ENCODE results near the gene GALNT9. TPM values are rescaled to one million over a fixed set of nuclear protein-coding genes. Genes with fewer than 3 reads are reported as not detected.

GALNT9 gene
- total and polyA plus RNA-seq, 10 donors = 0.20 to 2.4 (median 0.84) TPM

DNA sequence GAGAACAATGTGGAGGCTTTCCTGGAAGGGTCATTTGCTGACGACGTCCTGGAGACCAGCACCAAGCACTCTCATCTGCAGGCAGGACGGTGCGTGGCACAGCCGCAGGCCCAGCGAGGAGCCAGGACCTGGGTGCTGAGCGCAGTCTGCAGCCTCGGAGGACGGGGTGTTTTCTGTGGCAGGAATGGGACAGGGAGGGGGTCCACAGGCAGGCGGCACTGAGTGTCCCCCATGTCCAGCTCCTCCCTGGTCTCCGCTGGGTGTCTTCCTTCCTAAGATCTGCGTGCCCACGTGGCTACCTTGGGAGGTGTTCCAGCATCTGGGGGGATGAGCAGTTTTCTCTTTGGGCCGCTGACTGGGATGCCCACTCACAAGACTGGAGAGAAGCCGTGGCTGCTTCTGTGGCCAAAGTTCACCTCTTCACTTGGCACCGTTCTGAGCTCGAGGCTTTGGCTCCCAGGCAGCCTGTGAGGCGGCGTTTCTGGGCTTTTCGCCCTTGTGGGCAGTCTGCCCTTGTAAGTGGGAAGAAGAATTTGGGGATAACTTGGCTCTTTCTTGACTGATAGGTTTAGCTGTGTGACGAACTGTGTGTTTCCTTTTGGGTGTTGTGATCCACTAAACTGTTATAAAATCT lies 112.9 kb downstream of the GALNT9 start:
- no peak overlapping the region for H3K4me3 ChIP-seq
- DNase-seq = no peak
- H3K4me1 ChIP-seq = peaks cover 0 to 8% (median 0%) of the 10 kb centered on the region in 6 donors
- TF ChIP-seq POLR2A (IDR thresholded peaks at IDR 0.05) = no peak
- no peak for TF ChIP-seq POLR2AphosphoS5 (IDR thresholded peaks at IDR 0.05)
- TF ChIP-seq, protein P1, sequence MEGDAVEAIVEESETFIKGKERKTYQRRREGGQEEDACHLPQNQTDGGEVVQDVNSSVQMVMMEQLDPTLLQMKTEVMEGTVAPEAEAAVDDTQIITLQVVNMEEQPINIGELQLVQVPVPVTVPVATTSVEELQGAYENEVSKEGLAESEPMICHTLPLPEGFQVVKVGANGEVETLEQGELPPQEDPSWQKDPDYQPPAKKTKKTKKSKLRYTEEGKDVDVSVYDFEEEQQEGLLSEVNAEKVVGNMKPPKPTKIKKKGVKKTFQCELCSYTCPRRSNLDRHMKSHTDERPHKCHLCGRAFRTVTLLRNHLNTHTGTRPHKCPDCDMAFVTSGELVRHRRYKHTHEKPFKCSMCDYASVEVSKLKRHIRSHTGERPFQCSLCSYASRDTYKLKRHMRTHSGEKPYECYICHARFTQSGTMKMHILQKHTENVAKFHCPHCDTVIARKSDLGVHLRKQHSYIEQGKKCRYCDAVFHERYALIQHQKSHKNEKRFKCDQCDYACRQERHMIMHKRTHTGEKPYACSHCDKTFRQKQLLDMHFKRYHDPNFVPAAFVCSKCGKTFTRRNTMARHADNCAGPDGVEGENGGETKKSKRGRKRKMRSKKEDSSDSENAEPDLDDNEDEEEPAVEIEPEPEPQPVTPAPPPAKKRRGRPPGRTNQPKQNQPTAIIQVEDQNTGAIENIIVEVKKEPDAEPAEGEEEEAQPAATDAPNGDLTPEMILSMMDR (IDR thresholded peaks at IDR 0.05 in 8 of 11, conservative IDR thresholded peaks at IDR 0.05 in 3 of 11) = no peak
- H3K27ac ChIP-seq = no peak overlapping the region
- no peaks in the 10 kb centered on the region for H3K36me3 ChIP-seq
- peaks cover 0 to 4% (median 0%) of the 10 kb centered on the region in 8 donors for H3K9me3 ChIP-seq
- WGBS, 5 donors = 73 to 80% (median 79%) methylated on average over 18 to 21 of the region's 21 CpGs
- intact Hi-C loops (cut with DNase I; ENCODE audit: low total_unique reads) = no loop called here
- H3K27me3 ChIP-seq (replicated peaks in 1 of 7) = peaks cover 0 to 45% (median 10%) of the 10 kb centered on the region in 7 donors

DNA sequence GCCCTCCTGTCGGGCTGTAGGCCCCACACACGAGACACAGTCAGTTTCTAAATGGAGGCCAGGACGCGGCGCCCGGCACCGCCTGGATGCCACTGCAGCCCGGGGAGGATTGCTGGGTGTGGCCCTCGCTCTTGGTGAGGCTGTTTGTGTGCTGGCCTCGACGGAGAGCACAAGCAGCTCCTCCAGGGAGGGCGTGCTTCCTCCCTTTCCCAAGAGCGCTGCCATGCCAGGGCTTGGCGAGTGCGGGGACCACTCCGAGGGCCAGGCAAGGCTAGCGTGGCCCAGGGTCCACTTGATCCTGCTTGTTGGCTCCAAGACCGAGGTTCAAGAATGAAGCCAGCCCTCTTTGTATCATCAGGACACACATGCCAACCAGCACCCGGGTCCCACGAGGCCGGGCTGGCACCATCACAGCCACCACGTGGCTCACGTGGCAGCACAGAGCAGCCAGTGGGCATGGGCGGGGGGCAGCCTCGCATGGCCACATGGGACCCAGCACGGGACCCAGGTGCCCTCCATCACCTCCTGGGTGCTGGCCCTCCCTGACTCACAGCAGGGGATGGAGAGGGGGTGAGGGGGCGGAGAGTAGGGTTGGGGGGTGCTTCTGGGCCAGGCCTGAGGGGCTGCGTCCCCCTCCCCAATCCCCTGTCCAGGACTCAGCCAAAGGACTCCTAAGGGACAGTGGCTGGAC lies 113.9 kb downstream of the GALNT9 start:
- Histone ChIP-seq H3K36me3 (no peaks in the 10 kb centered on the region), H3K4me3 (no peak overlapping the region), H3K27ac (no peak overlapping the region), H3K9me3 (peaks cover 0 to 5% (median 0%) of the 10 kb centered on the region in 8 donors), H3K4me1 (peaks cover 0 to 8% (median 0%) of the 10 kb centered on the region in 6 donors), H3K27me3 (replicated peaks in 1 of 7) (peaks cover 0 to 39% (median 10%) of the 10 kb centered on the region in 7 donors)
- TF ChIP-seq, protein P1 (IDR thresholded peaks at IDR 0.05 in 8 of 11, conservative IDR thresholded peaks at IDR 0.05 in 3 of 11) = no peak
- TF ChIP-seq POLR2AphosphoS5 (IDR thresholded peaks at IDR 0.05) = no peak
- TF ChIP-seq POLR2A (IDR thresholded peaks at IDR 0.05) = no peak
- DNase-seq = no peak
- 80 to 88% (median 83%) methylated on average over 16 to 28 of the region's 28 CpGs for WGBS, 5 donors
- intact Hi-C loops (cut with DNase I; ENCODE audit: low total_unique reads) = no loop called here

DNA sequence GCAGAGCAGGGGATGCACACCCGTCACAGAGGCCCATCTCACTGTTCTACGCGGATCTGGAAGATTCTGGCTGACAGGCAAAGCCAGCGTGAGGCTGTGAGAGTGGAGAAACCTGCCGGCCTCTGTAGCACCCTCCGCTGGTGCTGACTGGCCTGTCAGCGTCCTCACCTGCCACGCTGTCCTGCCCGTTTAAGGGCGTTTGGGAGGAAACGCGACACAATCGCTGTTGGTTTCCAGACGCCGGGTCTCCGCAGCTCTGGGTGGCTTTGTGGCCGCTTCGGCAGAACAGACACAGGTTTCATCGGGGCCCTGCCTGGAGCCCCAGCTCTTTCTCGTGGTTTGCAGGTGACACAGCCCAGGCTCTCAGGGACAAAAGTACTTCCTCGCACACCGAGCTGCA lies 114.5 kb downstream of the GALNT9 start:
- TF ChIP-seq POLR2AphosphoS5 (IDR thresholded peaks at IDR 0.05) = no peak
- no peak for TF ChIP-seq POLR2A (IDR thresholded peaks at IDR 0.05)
- TF ChIP-seq, protein P1 (IDR thresholded peaks at IDR 0.05 in 8 of 11, conservative IDR thresholded peaks at IDR 0.05 in 3 of 11) = no peak
- Histone ChIP-seq H3K36me3 (no peaks in the 10 kb centered on the region), H3K4me1 (peaks cover 0 to 8% (median 0%) of the 10 kb centered on the region in 6 donors), H3K27ac (no peak overlapping the region), H3K4me3 (no peak overlapping the region), H3K9me3 (peaks cover 0 to 5% (median 0%) of the 10 kb centered on the region in 8 donors), H3K27me3 (replicated peaks in 1 of 7) (peaks cover 0 to 34% (median 7%) of the 10 kb centered on the region in 7 donors)
- no peak for DNase-seq
- intact Hi-C loops (cut with DNase I; ENCODE audit: low total_unique reads) = no loop called here
- 48 to 83% (median 69%) methylated on average over 3 to 22 of the region's 22 CpGs for WGBS, 5 donors

DNA sequence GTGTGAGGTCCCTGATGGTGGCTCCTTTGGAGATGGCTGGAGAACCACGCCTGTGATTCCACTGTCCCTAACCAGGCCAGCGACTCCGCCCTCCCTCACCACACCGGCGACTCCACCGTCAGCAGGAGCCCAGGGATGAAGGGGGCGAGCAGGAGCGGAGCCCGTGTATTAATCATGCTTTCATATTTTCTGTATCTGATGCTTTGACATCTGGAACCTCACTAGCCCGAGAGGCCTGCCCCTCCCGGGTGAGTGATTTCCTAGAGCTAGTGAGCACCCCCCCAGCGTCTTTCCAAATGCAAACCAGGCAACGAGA lies 115.3 kb downstream of the GALNT9 start:
- no peak overlapping the region for H3K4me3 ChIP-seq
- TF ChIP-seq POLR2AphosphoS5 (IDR thresholded peaks at IDR 0.05) = no peak
- no peak for TF ChIP-seq POLR2A (IDR thresholded peaks at IDR 0.05)
- TF ChIP-seq, protein P1 (IDR thresholded peaks at IDR 0.05 in 8 of 11, conservative IDR thresholded peaks at IDR 0.05 in 3 of 11) = no peak
- 77 to 90% (median 83%) methylated on average over 13 of the region's 13 CpGs for WGBS, 5 donors
- H3K9me3 ChIP-seq = peaks cover 0 to 5% (median 0%) of the 10 kb centered on the region in 8 donors
- intact Hi-C loops (cut with DNase I; ENCODE audit: low total_unique reads) = no loop called here
- no peaks in the 10 kb centered on the region for H3K36me3 ChIP-seq
- peaks cover 0 to 6% (median 0%) of the 10 kb centered on the region in 6 donors for H3K4me1 ChIP-seq
- no peak for DNase-seq
- no peak overlapping the region for H3K27ac ChIP-seq
- peaks cover 0 to 26% (median 0%) of the 10 kb centered on the region in 7 donors for H3K27me3 ChIP-seq (replicated peaks in 1 of 7)
